ENCODE data around the gene RAD51. TPM values are rescaled to one million over a fixed set of nuclear protein-coding genes. Genes with fewer than 3 reads are reported as not detected.

The RAD51 gene
- total RNA-seq (2022) (12.8 and 14.5 TPM in 2 replicates), Bru-seq, nascent RNA (percentile 59 among the genes with signal in this experiment), BruChase-seq, experiment 1, labeled RNA remaining after a 6-hour chase (percentile 65 among the genes with signal in this experiment), BruChase-seq, experiment 2, labeled RNA remaining after a 2-hour chase (percentile 71 among the genes with signal in this experiment)
- long read RNA-seq, transcript RAD51-201 (10 exons, 2,449 nt), result major isoform, 21 of 27 reads
- long read RNA-seq, partial matches to known transcripts, result 1 of 27 reads
- long read RNA-seq, other reads (novel, unspliced or antisense), result 3 of 27 reads

- DNase-seq, result peak; percentile 86
- Mint-ChIP-seq H3K27ac (ENCODE audit: unreplicated experiment) (peak within 1 kb of the TSS; percentile 12), H3K36me3 (ENCODE audit: insufficient read depth, unreplicated experiment) (peaks cover 23% of the 10 kb centered on the region), H3K9me3 (ENCODE audit: low read depth, unreplicated experiment) (no peaks in the 10 kb centered on the region), H3K27me3 (ENCODE audit: unreplicated experiment) (no peaks in the 10 kb centered on the region), H3K4me1 (ENCODE audit: low read depth, unreplicated experiment) (peaks cover 6% of the 10 kb centered on the region), H3K4me3 (ENCODE audit: low read depth, unreplicated experiment) (peak within 1 kb of the TSS; percentile 86)
- CTCF ChIA-PET, result interaction anchor here (1.1 to 1.4 kb wide), 3 partner anchors 152 to 197 kb away, joined by 3 to 4 read pairs (median 3); no protein-coding TSS in a partner anchor
- no peak for TF ChIP-seq CTCF (IDR thresholded peaks at IDR 0.05; ENCODE audit: unreplicated experiment)
- intact Hi-C loops (cut with micrococcal nuclease; ENCODE audit: unreplicated experiment), result no loop called here
- no TSS peak for BruUV-seq (replicated peaks)
Measured at GRCh38 chr15:40694688-40695468, at the start of gene RAD51. Gene RAD51 (plus strand): TSS chr15:40695174. CDS start chr15:40698759, 3,585 bp downstream.

- TF ChIP-seq CTCF (IDR thresholded peaks at IDR 0.05; ENCODE audit: unreplicated experiment), result no peak
- DNase-seq, result no peak
- no TSS peak for BruUV-seq (replicated peaks)
- H3K9me3 Mint-ChIP-seq (ENCODE audit: low read depth, unreplicated experiment), result no peaks in the 10 kb centered on the region
- H3K4me1 Mint-ChIP-seq (ENCODE audit: low read depth, unreplicated experiment), result no peaks in the 10 kb centered on the region
- intact Hi-C loops (cut with micrococcal nuclease; ENCODE audit: unreplicated experiment), result no loop called here
- CTCF ChIA-PET, result no interaction called here
- no peak overlapping the region for H3K4me3 Mint-ChIP-seq (ENCODE audit: low read depth, unreplicated experiment)
- H3K27me3 Mint-ChIP-seq (ENCODE audit: unreplicated experiment), result no peaks in the 10 kb centered on the region
- no peak overlapping the region for H3K27ac Mint-ChIP-seq (ENCODE audit: unreplicated experiment)
- peaks cover 9% of the 10 kb centered on the region for H3K36me3 Mint-ChIP-seq (ENCODE audit: insufficient read depth, unreplicated experiment)
Measured at GRCh38 chr15:40647523-40647922, 47.5 kb upstream of the RAD51 start.

GRCh38 chr15:40650479-40650878, 44.5 kb upstream of the RAD51 start:
- no peak for TF ChIP-seq CTCF (IDR thresholded peaks at IDR 0.05; ENCODE audit: unreplicated experiment)
- no peaks in the 10 kb centered on the region for H3K9me3 Mint-ChIP-seq (ENCODE audit: low read depth, unreplicated experiment)
- H3K27me3 Mint-ChIP-seq (ENCODE audit: unreplicated experiment), result no peaks in the 10 kb centered on the region
- no TSS peak for BruUV-seq (replicated peaks)
- CTCF ChIA-PET, result interaction anchor here (0.7 kb wide), 1 partner anchor 9 kb away, joined by 3 read pairs; no protein-coding TSS in a partner anchor
- no peak overlapping the region for H3K27ac Mint-ChIP-seq (ENCODE audit: unreplicated experiment)
- no peak overlapping the region for H3K4me3 Mint-ChIP-seq (ENCODE audit: low read depth, unreplicated experiment)
- H3K4me1 Mint-ChIP-seq (ENCODE audit: low read depth, unreplicated experiment), result no peaks in the 10 kb centered on the region
- intact Hi-C loops (cut with micrococcal nuclease; ENCODE audit: unreplicated experiment), result no loop called here
- peaks cover 9% of the 10 kb centered on the region for H3K36me3 Mint-ChIP-seq (ENCODE audit: insufficient read depth, unreplicated experiment)
- DNase-seq, result no peak

GRCh38 chr15:40660686-40661085, 34.3 kb upstream of the RAD51 start:
- Mint-ChIP-seq H3K27ac (ENCODE audit: unreplicated experiment) (no peak overlapping the region), H3K36me3 (ENCODE audit: insufficient read depth, unreplicated experiment) (no peaks in the 10 kb centered on the region), H3K4me3 (ENCODE audit: low read depth, unreplicated experiment) (no peak overlapping the region), H3K9me3 (ENCODE audit: low read depth, unreplicated experiment) (no peaks in the 10 kb centered on the region), H3K27me3 (ENCODE audit: unreplicated experiment) (no peaks in the 10 kb centered on the region), H3K4me1 (ENCODE audit: low read depth, unreplicated experiment) (no peaks in the 10 kb centered on the region)
- TF ChIP-seq CTCF (IDR thresholded peaks at IDR 0.05; ENCODE audit: unreplicated experiment), result no peak
- intact Hi-C loops (cut with micrococcal nuclease; ENCODE audit: unreplicated experiment), result no loop called here
- no TSS peak for BruUV-seq (replicated peaks)
- DNase-seq, result no peak
- CTCF ChIA-PET, result no interaction called here

Measured in Calu3 (cell line).